Neural progenitor cell (in vitro differentiated cells): ENCODE measurements around the gene TADA3. TPM values are rescaled to one million over a fixed set of nuclear protein-coding genes. Genes with fewer than 3 reads are reported as not detected.
A peak's percentile ranks its signal among the peaks of the same experiment; 100 is the strongest.

ENCODE experiments used
- DNase-seq: peaks from one replicate; pipeline ENCODE4 v3.0.0-alpha.2; 2016; ENCODE audit warnings: low spot score
- H2AFZ ChIP-seq: fragments of 200-600 bp; sonication (generic); replicated peaks from 2 replicates; pipeline ENCODE4 v1.6.1; 2016; ENCODE audit warnings: antibody characterized with exemption
- H3F3A ChIP-seq: fragments of 200-600 bp; sonication (generic); 2 replicates; pipeline ENCODE4 v1.6.1; 2016; ENCODE audit warnings: antibody characterized with exemption, low read depth
- H3K27ac ChIP-seq: fragments of 200-600 bp; sonication (generic); 2 replicates; pipeline ENCODE4 v1.5.1; 2016; ENCODE audit warnings: mild to moderate bottlenecking
- H3K27me3 ChIP-seq: fragments of 200-600 bp; sonication (generic); 2 replicates; pipeline ENCODE4 v1.6.1; 2016; ENCODE audit warnings: mild to moderate bottlenecking, moderate library complexity
- H3K36me3 ChIP-seq: fragments of 200-600 bp; sonication (generic); 2 replicates; pipeline ENCODE4 v1.5.1; 2016
- H3K4me1 ChIP-seq: fragments of 200-600 bp; sonication (generic); 2 replicates; pipeline ENCODE4 v1.6.1; 2016; ENCODE audit warnings: mixed run types
- H3K4me2 ChIP-seq: fragments of 200-600 bp; sonication (generic); 2 replicates; pipeline ENCODE4 v1.6.1; 2016
- H3K4me3 ChIP-seq: fragments of 200-600 bp; sonication (generic); 2 replicates; pipeline ENCODE4 v1.5.1; 2016
- H3K79me2 ChIP-seq: fragments of 200-600 bp; sonication (generic); 2 replicates; pipeline ENCODE4 v1.6.1; 2016; ENCODE audit warnings: low read depth
- H3K9ac ChIP-seq: fragments of 200-600 bp; sonication (generic); 2 replicates; pipeline ENCODE4 v1.6.1; 2016
- H3K9me3 ChIP-seq: fragments of 200-600 bp; sonication (generic); 2 replicates; pipeline ENCODE4 v1.5.1; 2016; ENCODE audit warnings: low read depth
- H4K20me1 ChIP-seq: fragments of 200-600 bp; sonication (generic); 2 replicates; pipeline ENCODE4 v1.6.1; 2016; ENCODE audit warnings: low read depth
- H3K27ac Mint-ChIP-seq: 3 replicates; pipeline ENCODE4 v1.8.0; 2021; ENCODE audit warnings: mixed read lengths
- H3K27me3 Mint-ChIP-seq: 2 replicates; pipeline ENCODE4 v1.8.0; 2022; ENCODE audit warnings: low read depth, mild to moderate bottlenecking, inconsistent platforms, moderate library complexity, mixed read lengths; ENCODE audit not compliant: insufficient read depth
- H3K36me3 Mint-ChIP-seq: 3 replicates; pipeline ENCODE4 v1.8.0; 2021; ENCODE audit warnings: mixed read lengths
- H3K4me1 Mint-ChIP-seq: 3 replicates; pipeline ENCODE4 v1.8.0; 2021; ENCODE audit warnings: mixed read lengths
- H3K4me3 Mint-ChIP-seq: 3 replicates; pipeline ENCODE4 v1.8.0; 2021; ENCODE audit warnings: mild to moderate bottlenecking, moderate library complexity, mixed read lengths
- H3K9me3 Mint-ChIP-seq: 3 replicates; pipeline ENCODE4 v1.8.0; 2020; ENCODE audit warnings: mixed read lengths
- EZH2 ChIP-seq: fragments of 200-600 bp; sonication (generic); IDR thresholded peaks from 2 replicates; pipeline ENCODE4 v1.6.1; 2017; ENCODE audit warnings: antibody characterized with exemption, mild to moderate bottlenecking, moderate library complexity
- EZH2phosphoT487 ChIP-seq: fragments of 200-600 bp; sonication (generic); IDR thresholded peaks from 2 replicates; pipeline ENCODE4 v1.6.1; 2017; ENCODE audit warnings: antibody characterized with exemption
- total RNA-seq: library from RNA; depleted of rRNA; stranded (reverse); fragments of >200 nt; gene quantifications from 2 replicates; pipeline ENCODE4 v1.2.3, GENCODE V29; 2015; ENCODE audit warnings: low replicate concordance
- TF ChIP-seq, protein P1 (sequence below): fragments of 200-600 bp; sonication (generic); IDR thresholded peaks from 2 replicates; pipeline ENCODE4 v1.5.1; 2017; ENCODE audit warnings: antibody characterized with exemption, mild to moderate bottlenecking

The TADA3 gene
- total RNA-seq, 1 donor from 2014 or later, result 50.8 TPM

DNA sequence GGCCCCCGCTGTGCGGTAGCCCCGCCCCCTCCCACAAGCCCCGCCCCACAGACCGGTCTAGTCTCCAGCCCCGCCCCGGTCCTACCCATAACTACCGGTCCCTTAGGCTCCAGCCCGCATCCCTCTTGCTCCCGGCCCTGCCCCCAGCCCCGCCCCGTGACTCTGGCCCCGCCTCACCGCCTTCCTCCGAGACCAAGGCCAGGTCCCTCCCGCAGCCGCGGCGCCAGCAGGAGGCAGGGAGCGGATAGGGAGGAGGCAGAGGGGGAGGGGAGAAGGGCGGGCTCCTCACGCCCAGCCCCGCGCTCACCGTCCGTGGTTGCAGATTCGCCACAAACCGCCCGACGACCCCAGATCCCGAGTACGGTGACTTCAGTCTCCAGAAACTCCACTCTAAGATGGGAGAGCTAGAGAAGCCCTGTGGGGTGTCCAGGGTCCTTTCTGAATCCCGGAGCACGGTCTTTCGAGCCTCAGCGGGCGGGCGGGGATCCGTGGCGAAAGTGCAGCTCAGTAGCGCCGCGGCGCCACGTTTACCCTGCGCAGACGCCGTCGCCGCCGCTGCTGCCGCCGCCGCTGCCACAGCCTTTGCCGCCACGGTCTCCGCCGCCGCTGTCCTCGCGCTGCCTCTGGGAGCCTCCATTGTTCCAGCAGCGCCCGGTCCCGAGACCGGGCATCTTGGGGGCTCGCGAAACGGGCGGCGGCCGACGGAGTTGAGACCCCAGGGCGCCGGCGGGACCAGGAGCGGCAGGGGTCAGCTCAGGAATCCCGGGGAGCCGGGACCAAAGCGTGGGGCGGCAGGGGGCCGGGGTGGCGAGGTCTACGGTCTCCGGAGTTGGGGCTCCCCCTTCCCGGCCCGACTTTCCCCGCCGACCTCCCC lies 60.8 kb downstream of the TADA3 start, which contains the start of gene BRPF1:
Gene BRPF1, plus strand, starts transcription at position 530 of the 874 bp plus-strand sequence. CDS start 2,406 bp downstream, outside the sequence.
- H3K9ac ChIP-seq, result peak within 1 kb of the TSS; percentile 97
- TF ChIP-seq EZH2 (no peak), EZH2phosphoT487 (no peak)
- TF ChIP-seq, protein P1, sequence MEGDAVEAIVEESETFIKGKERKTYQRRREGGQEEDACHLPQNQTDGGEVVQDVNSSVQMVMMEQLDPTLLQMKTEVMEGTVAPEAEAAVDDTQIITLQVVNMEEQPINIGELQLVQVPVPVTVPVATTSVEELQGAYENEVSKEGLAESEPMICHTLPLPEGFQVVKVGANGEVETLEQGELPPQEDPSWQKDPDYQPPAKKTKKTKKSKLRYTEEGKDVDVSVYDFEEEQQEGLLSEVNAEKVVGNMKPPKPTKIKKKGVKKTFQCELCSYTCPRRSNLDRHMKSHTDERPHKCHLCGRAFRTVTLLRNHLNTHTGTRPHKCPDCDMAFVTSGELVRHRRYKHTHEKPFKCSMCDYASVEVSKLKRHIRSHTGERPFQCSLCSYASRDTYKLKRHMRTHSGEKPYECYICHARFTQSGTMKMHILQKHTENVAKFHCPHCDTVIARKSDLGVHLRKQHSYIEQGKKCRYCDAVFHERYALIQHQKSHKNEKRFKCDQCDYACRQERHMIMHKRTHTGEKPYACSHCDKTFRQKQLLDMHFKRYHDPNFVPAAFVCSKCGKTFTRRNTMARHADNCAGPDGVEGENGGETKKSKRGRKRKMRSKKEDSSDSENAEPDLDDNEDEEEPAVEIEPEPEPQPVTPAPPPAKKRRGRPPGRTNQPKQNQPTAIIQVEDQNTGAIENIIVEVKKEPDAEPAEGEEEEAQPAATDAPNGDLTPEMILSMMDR, result no peak
- peaks cover 5% of the 10 kb centered on the region for H3K27me3 Mint-ChIP-seq

DNA sequence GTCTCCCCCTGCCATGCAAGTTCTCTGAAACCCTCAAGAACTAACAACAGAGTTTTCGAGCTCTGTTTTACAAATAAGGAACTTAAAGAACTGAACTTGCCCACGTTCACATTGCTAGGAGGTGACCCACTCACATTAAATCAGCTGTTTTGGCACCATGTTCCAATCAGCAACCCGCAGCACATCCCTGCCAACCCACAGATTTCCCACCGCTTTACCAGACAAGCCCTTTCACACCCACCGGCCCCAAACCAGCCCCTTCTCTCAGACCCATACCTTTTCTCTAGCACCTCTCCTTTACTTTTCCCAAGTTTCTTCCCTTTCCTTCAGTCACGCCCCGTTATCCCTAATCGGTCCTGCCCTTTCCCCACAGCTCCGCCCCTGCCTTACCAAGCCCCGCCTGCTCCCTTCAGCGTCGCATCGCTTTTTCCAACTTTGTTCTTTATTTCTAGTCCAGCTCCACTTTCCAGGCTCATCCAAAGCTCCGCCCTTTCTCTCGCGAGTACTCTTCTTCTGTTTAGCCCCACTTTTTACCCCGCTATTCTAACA lies 61.5 kb downstream of the TADA3 start:
- H3K9me3 ChIP-seq, result no peaks in the 10 kb centered on the region
- Mint-ChIP-seq H3K36me3 (peaks cover 12% of the 10 kb centered on the region), H3K9me3 (no peaks in the 10 kb centered on the region), H3K27me3 (peaks cover 3% of the 10 kb centered on the region), H3K4me3 (peak overlapping the region; percentile 91), H3K27ac (peak overlapping the region; percentile 87), H3K4me1 (peaks cover 21% of the 10 kb centered on the region)
- H2AFZ ChIP-seq, result peak overlapping the region; percentile 94
- H3K36me3 ChIP-seq, result no peaks in the 10 kb centered on the region
- H3K4me3 ChIP-seq, result peak overlapping the region; percentile 97
- no peak overlapping the region for H3K27ac ChIP-seq
- no peak for TF ChIP-seq EZH2
- TF ChIP-seq EZH2phosphoT487, result no peak
- TF ChIP-seq, protein P1, result no peak
- peak overlapping the region; percentile 72 for H3K4me2 ChIP-seq
- H3K9ac ChIP-seq, result no peak overlapping the region
- peaks cover 29% of the 10 kb centered on the region for H4K20me1 ChIP-seq
- H3F3A ChIP-seq, result peaks cover 9% of the 10 kb centered on the region
- H3K4me1 ChIP-seq, result peaks cover 7% of the 10 kb centered on the region
- H3K27me3 ChIP-seq, result no peaks in the 10 kb centered on the region
- no peak for DNase-seq
- peaks cover 30% of the 10 kb centered on the region for H3K79me2 ChIP-seq

More for the DNA sequence above, 60.8 kb downstream of the TADA3 start, which contains the start of gene BRPF1:
- H3F3A ChIP-seq, result peaks cover 9% of the 10 kb centered on the region
- no peaks in the 10 kb centered on the region for H3K9me3 Mint-ChIP-seq
- peaks cover 7% of the 10 kb centered on the region for H3K4me1 ChIP-seq
- H2AFZ ChIP-seq, result peak within 1 kb of the TSS; percentile 95
- peaks cover 16% of the 10 kb centered on the region for H3K36me3 Mint-ChIP-seq
- H3K36me3 ChIP-seq, result no peaks in the 10 kb centered on the region
- peak; percentile 99 for DNase-seq
- H3K79me2 ChIP-seq, result peaks cover 30% of the 10 kb centered on the region
- no peaks in the 10 kb centered on the region for H3K9me3 ChIP-seq
- H4K20me1 ChIP-seq, result peaks cover 30% of the 10 kb centered on the region
- peak within 1 kb of the TSS; percentile 97 for H3K4me3 ChIP-seq
- peak within 1 kb of the TSS; percentile 89 for H3K4me2 ChIP-seq
- peak within 1 kb of the TSS; percentile 96 for H3K27ac Mint-ChIP-seq
- peaks cover 21% of the 10 kb centered on the region for H3K4me1 Mint-ChIP-seq
- peak within 1 kb of the TSS; percentile 91 for H3K4me3 Mint-ChIP-seq
- no peaks in the 10 kb centered on the region for H3K27me3 ChIP-seq
- peak within 1 kb of the TSS; percentile 98 for H3K27ac ChIP-seq

Other genes with a start within 250 kb of the TADA3 start
- 0.32 and 2.7 TPM in 2 replicates for gene LHFPL4, start 238.7 kb downstream of the TADA3 start, total RNA-seq
- gene MTMR14, start 143.0 kb downstream of the TADA3 start, total RNA-seq, result 22.6 and 41.8 TPM in 2 replicates
- 0.43 TPM in 1 of 2 replicates, not detected in the other for gene CPNE9, start 88.6 kb downstream of the TADA3 start, total RNA-seq
- gene BRPF1, start 60.7 kb downstream of the TADA3 start, total RNA-seq, result 12.1 and 17.5 TPM in 2 replicates
- gene OGG1, start 42.5 kb downstream of the TADA3 start, total RNA-seq, result 15.8 and 33.8 TPM in 2 replicates
- gene CAMK1, start 22.5 kb downstream of the TADA3 start, total RNA-seq, result 24.9 and 32.4 TPM in 2 replicates
- 126 and 146 TPM in 2 replicates for gene ARPC4, start 609 bp upstream of the TADA3 start, total RNA-seq
- 15.0 and 36.1 TPM in 2 replicates for gene TTLL3, start 17.8 kb upstream of the TADA3 start, total RNA-seq
- gene RPUSD3, start 51.5 kb upstream of the TADA3 start, total RNA-seq, result 30.5 and 50.2 TPM in 2 replicates
- gene CIDEC, start 87.8 kb upstream of the TADA3 start, total RNA-seq, result not detected in 2 replicates
- 32.7 and 42.1 TPM in 2 replicates for gene JAGN1, start 98.1 kb upstream of the TADA3 start, total RNA-seq
- 0.56 TPM in 1 of 2 replicates, not detected in the other for gene IL17RE, start 110.4 kb upstream of the TADA3 start, total RNA-seq
- 3.1 and 6.5 TPM in 2 replicates for gene IL17RC, start 124.6 kb upstream of the TADA3 start, total RNA-seq
- gene CRELD1, start 141.4 kb upstream of the TADA3 start, total RNA-seq, result 14.1 and 28.7 TPM in 2 replicates
- gene PRRT3, start 159.9 kb upstream of the TADA3 start, total RNA-seq, result 2.6 and 11.6 TPM in 2 replicates
- gene EMC3, start 194.4 kb upstream of the TADA3 start, total RNA-seq, result 37.1 and 50.2 TPM in 2 replicates
- gene FANCD2, start 234.0 kb upstream of the TADA3 start, total RNA-seq, result 85.0 and 117 TPM in 2 replicates